ENCODE results near the gene TMPRSS9.

TMPRSS9 gene

DNA sequence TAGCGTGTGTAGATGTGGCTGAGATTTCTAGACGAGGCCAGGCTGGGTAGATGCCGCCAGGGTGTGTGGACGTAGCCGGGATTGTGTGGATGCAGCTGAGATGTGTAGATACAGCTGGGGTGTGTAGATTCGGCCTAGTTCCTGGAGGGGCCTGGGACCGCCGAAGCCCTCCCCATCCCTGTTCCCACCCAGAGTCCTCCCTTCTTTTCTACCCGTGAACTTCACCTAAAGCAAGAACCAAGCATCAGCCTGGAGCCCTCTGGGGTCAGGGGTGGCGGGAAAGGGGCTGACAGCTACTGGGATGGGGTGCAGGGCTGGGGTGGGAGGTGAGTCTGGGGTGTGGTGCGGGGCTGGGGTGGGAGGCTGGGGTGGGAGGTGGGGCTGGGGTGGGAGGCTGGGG, 768 bp downstream of the TMPRSS9 start:
- Histone ChIP-seq H3K4me2 (ENCODE audit: low read depth, low read length, poor library complexity, severe bottlenecking) (no peak overlapping the region), H3K9me2 (replicated peaks; ENCODE audit: low read depth, low read length) (no peaks in the 10 kb centered on the region), H3F3A (ENCODE audit: low read depth) (no peaks in the 10 kb centered on the region), H3K27me3 (ENCODE audit: insufficient read depth, low read length, poor library complexity, severe bottlenecking) (no peaks in the 10 kb centered on the region), H2AFZ (ENCODE audit: low read length) (no peak overlapping the region), H3K9ac (ENCODE audit: low read depth, low read length, poor library complexity, severe bottlenecking) (no peak overlapping the region), H3K4me1 (ENCODE audit: insufficient read depth, low read length, poor library complexity, severe bottlenecking) (peaks cover 9% of the 10 kb centered on the region), H3K36me3 (ENCODE audit: insufficient read depth, low read length) (no peaks in the 10 kb centered on the region), H3K9me3 (ENCODE audit: insufficient read depth, low read depth, low read length) (no peaks in the 10 kb centered on the region), H4K20me1 (ENCODE audit: insufficient read depth, low read length, poor library complexity, severe bottlenecking) (no peaks in the 10 kb centered on the region), H3K4me3 (ENCODE audit: low read length, poor library complexity, severe bottlenecking) (no peak overlapping the region), H3K79me2 (ENCODE audit: insufficient read depth, low read length) (no peaks in the 10 kb centered on the region)
- TF ChIP-seq, protein P1, sequence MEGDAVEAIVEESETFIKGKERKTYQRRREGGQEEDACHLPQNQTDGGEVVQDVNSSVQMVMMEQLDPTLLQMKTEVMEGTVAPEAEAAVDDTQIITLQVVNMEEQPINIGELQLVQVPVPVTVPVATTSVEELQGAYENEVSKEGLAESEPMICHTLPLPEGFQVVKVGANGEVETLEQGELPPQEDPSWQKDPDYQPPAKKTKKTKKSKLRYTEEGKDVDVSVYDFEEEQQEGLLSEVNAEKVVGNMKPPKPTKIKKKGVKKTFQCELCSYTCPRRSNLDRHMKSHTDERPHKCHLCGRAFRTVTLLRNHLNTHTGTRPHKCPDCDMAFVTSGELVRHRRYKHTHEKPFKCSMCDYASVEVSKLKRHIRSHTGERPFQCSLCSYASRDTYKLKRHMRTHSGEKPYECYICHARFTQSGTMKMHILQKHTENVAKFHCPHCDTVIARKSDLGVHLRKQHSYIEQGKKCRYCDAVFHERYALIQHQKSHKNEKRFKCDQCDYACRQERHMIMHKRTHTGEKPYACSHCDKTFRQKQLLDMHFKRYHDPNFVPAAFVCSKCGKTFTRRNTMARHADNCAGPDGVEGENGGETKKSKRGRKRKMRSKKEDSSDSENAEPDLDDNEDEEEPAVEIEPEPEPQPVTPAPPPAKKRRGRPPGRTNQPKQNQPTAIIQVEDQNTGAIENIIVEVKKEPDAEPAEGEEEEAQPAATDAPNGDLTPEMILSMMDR (conservative IDR thresholded peaks at IDR 0.05; ENCODE audit: low read length), result no peak
- TF ChIP-seq EZH2phosphoT487 (IDR thresholded peaks at IDR 0.05; ENCODE audit: borderline replicate concordance), result no peak

DNA sequence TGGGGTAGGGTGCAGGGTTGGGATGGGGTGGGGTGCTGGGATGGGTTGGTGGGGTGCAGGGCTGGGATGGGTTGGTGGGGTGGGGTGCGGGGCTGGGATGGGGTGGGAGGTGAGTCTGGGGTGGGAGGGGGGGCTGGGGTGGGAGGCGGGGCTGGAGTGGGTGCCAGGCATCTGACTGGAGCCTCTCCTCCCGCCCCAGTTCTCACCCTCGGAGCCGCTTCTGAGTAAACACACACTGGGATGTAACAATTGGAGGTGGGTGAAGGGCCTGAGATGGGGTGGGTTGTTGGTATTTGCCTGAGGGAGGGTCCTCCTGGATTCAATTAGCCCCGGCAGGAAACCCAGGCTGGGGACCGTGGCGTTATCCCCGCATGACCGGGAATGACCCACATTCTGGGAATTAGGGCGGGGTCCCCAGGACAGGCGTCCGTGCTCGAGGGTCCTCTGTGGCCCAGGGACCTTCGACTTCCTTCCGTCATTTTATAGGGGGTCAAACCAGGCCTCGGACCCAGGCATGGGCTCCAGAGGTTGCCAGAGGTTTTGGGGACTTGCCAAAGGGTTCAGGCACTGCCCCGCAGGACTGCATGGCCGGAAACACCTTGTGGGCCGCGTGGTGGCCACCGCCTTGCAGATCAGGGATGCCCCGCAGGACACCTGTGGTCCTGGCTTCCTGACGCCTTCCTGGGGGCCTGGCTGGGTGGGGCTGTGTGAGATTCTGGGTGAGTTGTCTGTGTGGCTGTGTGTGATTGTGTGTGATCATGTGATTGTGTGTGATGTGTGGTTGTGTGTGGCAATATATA, 1.4 kb downstream of the TMPRSS9 start:
- Histone ChIP-seq H3F3A (ENCODE audit: low read depth) (no peaks in the 10 kb centered on the region), H3K4me1 (ENCODE audit: insufficient read depth, low read length, poor library complexity, severe bottlenecking) (peaks cover 9% of the 10 kb centered on the region), H3K79me2 (ENCODE audit: insufficient read depth, low read length) (no peaks in the 10 kb centered on the region), H3K4me2 (ENCODE audit: low read depth, low read length, poor library complexity, severe bottlenecking) (no peak overlapping the region), H3K27me3 (ENCODE audit: insufficient read depth, low read length, poor library complexity, severe bottlenecking) (no peaks in the 10 kb centered on the region), H3K36me3 (ENCODE audit: insufficient read depth, low read length) (no peaks in the 10 kb centered on the region), H3K9ac (ENCODE audit: low read depth, low read length, poor library complexity, severe bottlenecking) (no peak overlapping the region), H3K9me3 (ENCODE audit: insufficient read depth, low read depth, low read length) (no peaks in the 10 kb centered on the region), H3K9me2 (replicated peaks; ENCODE audit: low read depth, low read length) (no peaks in the 10 kb centered on the region), H4K20me1 (ENCODE audit: insufficient read depth, low read length, poor library complexity, severe bottlenecking) (no peaks in the 10 kb centered on the region), H2AFZ (ENCODE audit: low read length) (no peak overlapping the region), H3K4me3 (ENCODE audit: low read length, poor library complexity, severe bottlenecking) (no peak overlapping the region)
- TF ChIP-seq, protein P1 (conservative IDR thresholded peaks at IDR 0.05; ENCODE audit: low read length), result no peak
- no peak for TF ChIP-seq EZH2phosphoT487 (IDR thresholded peaks at IDR 0.05; ENCODE audit: borderline replicate concordance)

DNA sequence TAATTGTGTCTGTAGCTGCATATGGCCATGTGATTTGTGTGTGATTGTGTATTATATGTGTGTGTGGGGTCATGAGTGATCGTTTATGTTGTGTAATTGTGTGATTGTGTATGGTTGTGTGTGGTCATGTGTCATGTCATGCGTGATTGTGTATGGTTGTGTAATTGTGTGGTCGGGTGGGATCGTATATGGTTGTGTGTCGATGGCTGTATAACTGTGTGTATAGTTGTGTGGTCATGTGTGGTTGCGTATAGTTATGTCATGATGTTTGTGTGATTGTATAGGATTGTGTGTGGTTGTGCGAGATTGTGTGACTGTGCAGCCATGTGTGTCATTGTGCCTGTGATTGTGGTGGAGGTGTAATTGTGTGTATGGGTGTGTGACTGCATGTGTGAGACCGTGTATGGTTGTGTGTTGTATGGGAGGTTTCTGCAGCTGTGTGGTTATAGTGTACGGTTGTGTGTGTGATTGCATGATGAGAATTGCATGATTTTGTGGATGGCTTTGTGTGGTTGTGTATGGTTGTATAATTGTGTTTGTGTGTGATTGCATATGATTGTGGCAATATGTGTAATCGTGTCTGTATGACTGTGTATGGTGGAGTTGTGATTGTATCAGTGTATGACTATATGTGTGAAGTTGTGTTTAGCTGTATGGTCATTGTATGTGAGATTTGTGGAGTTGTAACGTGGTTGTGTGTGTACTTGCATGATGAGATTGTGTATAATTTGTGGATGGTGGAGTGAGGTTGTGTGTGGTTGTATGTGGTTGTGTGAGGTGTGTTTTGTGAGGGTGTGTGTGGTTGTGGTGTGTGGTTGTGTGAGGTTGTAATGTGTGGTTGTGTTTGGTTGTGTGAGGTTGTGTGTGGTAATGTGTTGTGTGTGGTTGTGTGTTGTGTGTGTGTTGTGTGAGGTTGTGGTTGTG, 2.2 kb downstream of the TMPRSS9 start:
- H3K4me2 ChIP-seq (ENCODE audit: low read depth, low read length, poor library complexity, severe bottlenecking), result no peak overlapping the region
- no peaks in the 10 kb centered on the region for H4K20me1 ChIP-seq (ENCODE audit: insufficient read depth, low read length, poor library complexity, severe bottlenecking)
- no peaks in the 10 kb centered on the region for H3K79me2 ChIP-seq (ENCODE audit: insufficient read depth, low read length)
- no peaks in the 10 kb centered on the region for H3K27me3 ChIP-seq (ENCODE audit: insufficient read depth, low read length, poor library complexity, severe bottlenecking)
- no peak overlapping the region for H3K9ac ChIP-seq (ENCODE audit: low read depth, low read length, poor library complexity, severe bottlenecking)
- no peaks in the 10 kb centered on the region for H3F3A ChIP-seq (ENCODE audit: low read depth)
- H3K9me3 ChIP-seq (ENCODE audit: insufficient read depth, low read depth, low read length), result no peaks in the 10 kb centered on the region
- H3K36me3 ChIP-seq (ENCODE audit: insufficient read depth, low read length), result no peaks in the 10 kb centered on the region
- TF ChIP-seq, protein P1 (conservative IDR thresholded peaks at IDR 0.05; ENCODE audit: low read length), result no peak
- TF ChIP-seq EZH2phosphoT487 (IDR thresholded peaks at IDR 0.05; ENCODE audit: borderline replicate concordance), result no peak
- no peak overlapping the region for H3K4me3 ChIP-seq (ENCODE audit: low read length, poor library complexity, severe bottlenecking)
- H2AFZ ChIP-seq (ENCODE audit: low read length), result no peak overlapping the region
- no peaks in the 10 kb centered on the region for H3K9me2 ChIP-seq (replicated peaks; ENCODE audit: low read depth, low read length)
- peaks cover 9% of the 10 kb centered on the region for H3K4me1 ChIP-seq (ENCODE audit: insufficient read depth, low read length, poor library complexity, severe bottlenecking)
